ENCODE data around the gene ASIC4.
A peak's percentile ranks its signal among the peaks of the same experiment; 100 is the strongest.

Gene ASIC4

DNA sequence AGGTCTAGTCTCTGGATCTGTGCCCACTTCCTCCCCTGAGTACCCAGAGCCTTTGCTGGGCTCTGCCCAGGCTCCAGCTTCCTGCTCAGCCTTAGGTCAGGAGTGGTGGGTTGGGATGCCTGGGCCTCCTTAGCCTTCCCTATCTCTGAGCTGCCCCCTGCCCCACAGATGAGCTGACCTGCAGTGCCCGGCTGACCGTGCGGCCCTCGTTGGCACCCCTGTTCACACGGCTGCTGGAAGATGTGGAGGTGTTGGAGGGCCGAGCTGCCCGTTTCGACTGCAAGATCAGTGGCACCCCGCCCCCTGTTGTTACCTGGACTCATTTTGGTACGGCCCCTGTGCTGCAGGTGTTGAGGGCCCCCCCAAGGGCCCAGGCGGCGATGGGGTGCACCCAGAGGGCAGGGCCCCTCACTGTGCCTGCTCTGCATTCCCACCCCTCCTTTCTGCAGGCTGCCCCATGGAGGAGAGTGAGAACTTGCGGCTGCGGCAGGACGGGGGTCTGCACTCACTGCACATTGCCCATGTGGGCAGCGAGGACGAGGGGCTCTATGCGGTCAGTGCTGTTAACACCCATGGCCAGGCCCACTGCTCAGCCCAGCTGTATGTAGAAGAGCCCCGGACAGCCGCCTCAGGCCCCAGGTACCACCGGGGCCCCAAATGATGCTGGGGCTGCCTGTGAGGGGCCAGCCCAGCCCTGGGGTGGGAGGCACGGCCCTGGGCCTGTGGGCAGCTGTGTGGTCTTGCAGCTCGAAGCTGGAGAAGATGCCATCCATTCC lies 45.7 kb upstream of the ASIC4 start:
- DNase-seq (ENCODE audit: low spot score), result no peak
- no peak for TF ChIP-seq CTCF (IDR thresholded peaks at IDR 0.05; ENCODE audit: poor library complexity, severe bottlenecking)
- Histone ChIP-seq H3K4me1 (ENCODE audit: insufficient read depth, poor library complexity, severe bottlenecking) (peaks cover 17% of the 10 kb centered on the region), H3K27ac (ENCODE audit: poor library complexity, severe bottlenecking) (no peak overlapping the region), H3K36me3 (ENCODE audit: low read depth) (no peaks in the 10 kb centered on the region), H3K9me3 (ENCODE audit: severe bottlenecking) (no peaks in the 10 kb centered on the region), H3K4me3 (ENCODE audit: severe bottlenecking) (no peak overlapping the region), H3K27me3 (ENCODE audit: insufficient read depth, poor library complexity, severe bottlenecking) (no peaks in the 10 kb centered on the region)
- ATAC-seq (ENCODE audit: low read depth), result no peak

DNA sequence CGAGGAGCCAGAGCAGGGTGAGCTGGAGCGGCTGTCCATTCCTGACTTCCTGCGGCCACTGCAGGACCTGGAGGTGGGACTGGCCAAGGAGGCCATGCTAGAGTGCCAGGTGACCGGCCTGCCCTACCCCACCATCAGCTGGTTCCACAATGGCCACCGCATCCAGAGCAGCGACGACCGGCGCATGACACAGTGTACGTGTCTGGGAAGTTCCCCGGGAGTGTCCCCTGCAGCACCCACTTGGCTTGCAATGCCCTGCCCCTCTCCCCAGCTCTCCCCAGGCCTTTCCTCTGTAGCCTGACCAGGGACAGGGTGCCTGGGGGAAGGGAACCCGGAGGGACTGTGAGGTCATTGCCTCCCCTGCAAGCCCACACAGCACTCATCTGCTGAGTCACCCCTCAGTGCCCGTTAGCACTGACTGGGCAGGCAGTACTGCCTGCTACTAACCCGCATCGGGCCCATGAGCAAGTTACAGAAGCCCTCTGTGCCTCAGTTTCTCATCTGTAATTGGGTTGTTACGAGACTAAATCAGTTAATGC lies 45.0 kb upstream of the ASIC4 start:
- no peak for TF ChIP-seq CTCF (IDR thresholded peaks at IDR 0.05; ENCODE audit: poor library complexity, severe bottlenecking)
- DNase-seq (ENCODE audit: low spot score), result no peak
- Histone ChIP-seq H3K4me1 (ENCODE audit: insufficient read depth, poor library complexity, severe bottlenecking) (peaks cover 17% of the 10 kb centered on the region), H3K4me3 (ENCODE audit: severe bottlenecking) (no peak overlapping the region), H3K9me3 (ENCODE audit: severe bottlenecking) (no peaks in the 10 kb centered on the region), H3K27me3 (ENCODE audit: insufficient read depth, poor library complexity, severe bottlenecking) (no peaks in the 10 kb centered on the region), H3K27ac (ENCODE audit: poor library complexity, severe bottlenecking) (no peak overlapping the region), H3K36me3 (ENCODE audit: low read depth) (no peaks in the 10 kb centered on the region)
- ATAC-seq (ENCODE audit: low read depth), result peak; percentile 77

DNA sequence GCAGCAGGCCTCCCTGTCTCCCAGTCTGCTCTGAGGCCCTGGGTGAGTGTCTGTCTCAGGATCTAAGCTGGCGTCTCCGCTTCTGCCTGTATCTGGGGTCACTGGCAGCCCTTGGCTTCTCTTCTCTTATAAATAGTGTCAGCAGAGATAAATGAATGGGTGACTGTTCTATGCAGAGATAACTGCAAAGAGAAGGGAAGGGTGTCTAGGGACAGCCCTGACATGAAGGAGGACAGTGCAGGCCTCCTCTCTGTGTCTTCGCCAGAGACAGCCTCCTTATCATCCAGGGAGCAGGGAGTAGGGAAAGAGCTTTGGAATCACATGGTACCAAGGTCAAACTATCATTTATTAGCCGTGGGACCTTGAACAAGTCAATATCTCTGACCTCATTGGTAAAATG lies 43.9 kb upstream of the ASIC4 start:
- no peak overlapping the region for H3K27ac ChIP-seq (ENCODE audit: poor library complexity, severe bottlenecking)
- DNase-seq (ENCODE audit: low spot score), result no peak
- no peak overlapping the region for H3K4me3 ChIP-seq (ENCODE audit: severe bottlenecking)
- H3K27me3 ChIP-seq (ENCODE audit: insufficient read depth, poor library complexity, severe bottlenecking), result no peaks in the 10 kb centered on the region
- H3K4me1 ChIP-seq (ENCODE audit: insufficient read depth, poor library complexity, severe bottlenecking), result peaks cover 17% of the 10 kb centered on the region
- no peaks in the 10 kb centered on the region for H3K9me3 ChIP-seq (ENCODE audit: severe bottlenecking)
- TF ChIP-seq CTCF (IDR thresholded peaks at IDR 0.05; ENCODE audit: poor library complexity, severe bottlenecking), result no peak
- no peaks in the 10 kb centered on the region for H3K36me3 ChIP-seq (ENCODE audit: low read depth)
- no peak for ATAC-seq (ENCODE audit: low read depth)

DNA sequence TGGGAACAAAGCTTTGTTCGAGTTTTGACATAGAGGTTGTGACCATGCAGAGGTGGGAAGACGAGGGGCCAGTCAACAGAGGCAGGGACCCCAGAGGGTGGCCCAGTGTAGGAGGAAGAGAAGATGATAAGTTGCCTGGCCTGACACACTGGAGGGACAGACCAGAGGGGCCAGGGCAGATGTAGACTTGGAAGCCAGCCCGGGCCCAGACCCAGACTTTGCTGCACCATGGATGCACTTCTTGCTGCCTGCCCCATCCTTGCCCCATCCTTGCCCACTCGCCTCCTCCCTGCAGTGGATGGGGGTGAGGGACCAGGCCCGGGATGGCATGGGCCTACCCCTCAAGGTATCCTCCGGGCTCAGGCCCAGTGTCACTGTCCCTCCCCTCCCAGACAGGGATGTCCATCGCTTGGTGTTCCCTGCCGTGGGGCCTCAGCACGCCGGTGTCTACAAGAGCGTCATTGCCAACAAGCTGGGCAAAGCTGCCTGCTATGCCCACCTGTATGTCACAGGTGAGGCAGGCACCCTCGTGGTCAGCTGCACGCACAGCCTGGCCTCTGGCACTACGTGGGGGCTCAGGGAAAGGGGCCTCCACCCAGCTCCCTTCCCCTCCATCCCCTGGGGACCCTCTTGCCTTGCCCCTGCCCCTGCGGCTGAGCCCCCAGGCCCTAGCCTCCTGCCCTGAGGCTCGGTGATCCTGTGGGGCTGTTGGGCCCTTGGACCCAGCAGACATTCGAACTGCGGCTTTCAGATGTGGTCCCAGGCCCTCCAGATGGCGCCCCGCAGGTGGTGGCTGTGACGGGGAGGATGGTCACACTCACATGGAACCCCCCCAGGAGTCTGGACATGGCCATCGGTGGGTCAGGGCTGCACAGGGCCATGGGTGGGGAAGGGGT lies 42.6 kb upstream of the ASIC4 start:
- H3K27me3 ChIP-seq (ENCODE audit: insufficient read depth, poor library complexity, severe bottlenecking), result no peaks in the 10 kb centered on the region
- H3K4me1 ChIP-seq (ENCODE audit: insufficient read depth, poor library complexity, severe bottlenecking), result peaks cover 12% of the 10 kb centered on the region
- no peak overlapping the region for H3K4me3 ChIP-seq (ENCODE audit: severe bottlenecking)
- no peak for ATAC-seq (ENCODE audit: low read depth)
- no peak for TF ChIP-seq CTCF (IDR thresholded peaks at IDR 0.05; ENCODE audit: poor library complexity, severe bottlenecking)
- no peak overlapping the region for H3K27ac ChIP-seq (ENCODE audit: poor library complexity, severe bottlenecking)
- no peaks in the 10 kb centered on the region for H3K36me3 ChIP-seq (ENCODE audit: low read depth)
- no peak for DNase-seq (ENCODE audit: low spot score)
- H3K9me3 ChIP-seq (ENCODE audit: severe bottlenecking), result no peaks in the 10 kb centered on the region

All from RWPE2 (cell line).